ENCODE results near the gene CYP27B1. TPM values are rescaled to one million over a fixed set of nuclear protein-coding genes. Genes with fewer than 3 reads are reported as not detected.

The CYP27B1 gene
- total and polyA plus RNA-seq, 2 donors from 2014 or later, result 3.5 to 33.4 TPM

- TF ChIP-seq CTCF (IDR thresholded peaks at IDR 0.05; ENCODE audit: borderline replicate concordance, extremely low read depth, insufficient read depth), result peak; percentile 94
- intact Hi-C loops (cut with DNase I), result no loop called here
Observed at GRCh38 chr12:57782608-57783465, 16.0 kb upstream of the CYP27B1 start, which contains the start of gene TSFM. Gene TSFM (plus strand): TSS chr12:57782787. CDS start chr12:57782802, 15 bp downstream.

GRCh38 chr12:57782243-57782607 lies 15.3 kb upstream of the CYP27B1 start:
- Histone ChIP-seq H3K4me3 (ENCODE audit: low read length in 3 of 3) (peak overlapping the region in 2 of 3 donors; percentile 86 to 99), H3K4me1 (ENCODE audit: control insufficient read depth in 2 of 3, insufficient read depth in 2 of 3, low read depth in 1 of 3, low read length in 3 of 3) (peaks cover 0 to 33% (median 27%) of the 10 kb centered on the region in 3 donors), H3K27ac (ENCODE audit: low read depth in 2 of 2, low read length in 2 of 2) (peak overlapping the region in 1 of 2 donors; percentile 49), H3K9me3 (ENCODE audit: control insufficient read depth in 2 of 3, insufficient read depth in 1 of 3, low read length in 3 of 3) (no peaks in the 10 kb centered on the region), H3K36me3 (ENCODE audit: control insufficient read depth in 2 of 3, insufficient read depth in 3 of 3, low read length in 3 of 3) (peaks cover 5 to 13% (median 11%) of the 10 kb centered on the region in 3 donors), H3K9ac (ENCODE audit: low read length in 3 of 3) (peak overlapping the region in 2 of 3 donors; percentile 92 to 99), H3K27me3 (ENCODE audit: control insufficient read depth, insufficient read depth, low read length) (no peaks in the 10 kb centered on the region)
- DNase-seq, result no peak
- intact Hi-C loops (cut with DNase I), result no loop called here
- TF ChIP-seq CTCF (IDR thresholded peaks at IDR 0.05; ENCODE audit: borderline replicate concordance, extremely low read depth, insufficient read depth), result no peak
- no peak for FAIRE-seq

More at GRCh38 chr12:57782608-57783465, 16.0 kb upstream of the CYP27B1 start, which contains the start of gene TSFM:
- H3K36me3 ChIP-seq (ENCODE audit: control insufficient read depth in 2 of 3, insufficient read depth in 3 of 3, low read length in 3 of 3), result peaks cover 5 to 16% (median 15%) of the 10 kb centered on the region in 3 donors
- no peaks in the 10 kb centered on the region for H3K27me3 ChIP-seq (ENCODE audit: control insufficient read depth, insufficient read depth, low read length)
- FAIRE-seq, result no peak
- no peaks in the 10 kb centered on the region for H3K9me3 ChIP-seq (ENCODE audit: control insufficient read depth in 2 of 3, insufficient read depth in 1 of 3, low read length in 3 of 3)
- DNase-seq, result peak; percentile 95 to 98 (median 97)
- H3K4me3 ChIP-seq (ENCODE audit: low read length in 3 of 3), result peak within 1 kb of the TSS; percentile 86 to 99 (median 99)
- H3K4me1 ChIP-seq (ENCODE audit: control insufficient read depth in 2 of 3, insufficient read depth in 2 of 3, low read depth in 1 of 3, low read length in 3 of 3), result peaks cover 0 to 33% (median 27%) of the 10 kb centered on the region in 3 donors
- peak within 1 kb of the TSS; percentile 49 to 64 for H3K27ac ChIP-seq (ENCODE audit: low read depth in 2 of 2, low read length in 2 of 2)
- peak within 1 kb of the TSS; percentile 12 to 99 (median 92) for H3K9ac ChIP-seq (ENCODE audit: low read length in 3 of 3)

- Histone ChIP-seq H3K4me1 (ENCODE audit: control insufficient read depth in 2 of 3, insufficient read depth in 2 of 3, low read depth in 1 of 3, low read length in 3 of 3) (peaks cover 0 to 33% (median 27%) of the 10 kb centered on the region in 3 donors), H3K9me3 (ENCODE audit: control insufficient read depth in 2 of 3, insufficient read depth in 1 of 3, low read length in 3 of 3) (no peaks in the 10 kb centered on the region), H3K36me3 (ENCODE audit: control insufficient read depth in 2 of 3, insufficient read depth in 3 of 3, low read length in 3 of 3) (peaks cover 5 to 11% (median 11%) of the 10 kb centered on the region in 3 donors), H3K4me3 (ENCODE audit: low read length in 3 of 3) (peak overlapping the region in 1 of 3 donors; percentile 22), H3K27me3 (ENCODE audit: control insufficient read depth, insufficient read depth, low read length) (no peaks in the 10 kb centered on the region), H3K27ac (ENCODE audit: low read depth in 2 of 2, low read length in 2 of 2) (peak overlapping the region in 1 of 2 donors; percentile 49), H3K9ac (ENCODE audit: low read length in 3 of 3) (peak overlapping the region in 1 of 3 donors; percentile 92)
- TF ChIP-seq CTCF (IDR thresholded peaks at IDR 0.05; ENCODE audit: borderline replicate concordance, extremely low read depth, insufficient read depth), result no peak
- FAIRE-seq (no peak), DNase-seq (no peak)
- intact Hi-C loops (cut with DNase I), result no loop called here
Observed at GRCh38 chr12:57781801-57782200, 14.9 kb upstream of the CYP27B1 start.

All from kidney (tissue), 14 donors.